HuH-7.5 (cell line): ENCODE measurements around the gene RABGAP1.
A peak's percentile ranks its signal among the peaks of the same experiment; 100 is the strongest.

Experiments
- DNase-seq: peaks from one replicate; pipeline ENCODE4 v3.0.0; 2011; ENCODE audit warnings: low spot score

The RABGAP1 gene

DNA sequence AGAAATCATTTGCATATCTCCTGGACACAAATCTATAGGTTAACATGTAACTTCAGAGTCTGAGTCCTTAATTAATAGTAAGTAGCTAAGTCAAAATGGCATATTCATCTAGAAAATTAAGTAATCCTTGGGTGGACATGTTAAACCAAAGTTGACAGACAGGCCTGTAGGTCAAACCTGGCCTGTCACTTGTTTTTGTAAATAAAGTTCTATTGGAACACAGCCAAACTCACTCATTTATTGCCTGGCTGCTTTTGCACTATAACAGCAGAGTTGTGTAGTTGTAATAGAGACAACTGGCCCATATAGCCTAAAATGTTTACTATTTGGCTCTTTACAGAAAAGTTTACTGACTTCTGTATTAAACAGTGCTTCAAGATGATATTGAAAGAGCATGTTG, 68.1 kb downstream of the RABGAP1 start:
- no peak for DNase-seq

DNA sequence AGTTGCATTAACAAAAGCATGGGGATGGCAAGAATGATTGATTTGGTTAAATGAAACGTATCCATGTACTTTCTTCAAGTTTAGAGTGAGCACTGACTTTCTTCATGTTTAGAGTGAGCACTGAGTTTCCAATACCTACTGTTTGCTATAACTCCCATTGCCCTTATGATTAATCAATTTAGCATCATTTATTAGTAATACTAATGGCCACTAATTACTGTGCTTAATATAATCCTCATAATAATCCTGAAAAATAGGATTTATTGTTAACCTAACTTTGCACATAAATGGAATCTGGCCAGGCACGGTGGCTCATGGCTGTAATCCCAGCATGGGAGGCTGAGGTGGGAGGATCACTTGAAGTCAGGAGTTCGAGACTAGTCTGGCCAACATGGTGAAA, 70.6 kb downstream of the RABGAP1 start:
- DNase-seq = no peak

GRCh38 chr9:123011878-123012528, 71.2 kb downstream of the RABGAP1 start:
- DNase-seq = peak; percentile 25

- DNase-seq = no peak
These were observed 75.8 kb downstream of the RABGAP1 start for GRCh38 chr9:123016631-123017030.

- DNase-seq = no peak
These were observed 80.0 kb downstream of the RABGAP1 start for GRCh38 chr9:123020796-123021195.

DNA sequence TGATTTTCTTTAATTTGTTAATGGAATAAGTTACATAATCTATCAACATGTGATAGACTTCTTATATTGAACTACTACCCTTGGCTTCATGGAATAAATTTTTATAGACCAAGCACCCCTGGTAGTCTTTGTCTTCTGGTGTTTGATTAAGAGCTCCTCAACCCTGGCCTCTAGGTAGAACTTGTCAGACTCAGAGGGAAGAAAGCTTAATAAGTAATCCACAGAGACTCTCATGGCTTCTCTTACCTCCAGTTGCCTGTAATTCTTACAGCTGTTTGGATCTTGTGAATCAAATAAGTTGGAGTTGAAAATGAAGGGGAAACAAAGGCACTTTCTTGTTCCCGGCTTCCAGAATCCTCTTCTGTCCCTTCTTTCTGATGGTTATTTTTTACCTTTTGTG, 85.6 kb downstream of the RABGAP1 start:
- no peak for DNase-seq

DNA sequence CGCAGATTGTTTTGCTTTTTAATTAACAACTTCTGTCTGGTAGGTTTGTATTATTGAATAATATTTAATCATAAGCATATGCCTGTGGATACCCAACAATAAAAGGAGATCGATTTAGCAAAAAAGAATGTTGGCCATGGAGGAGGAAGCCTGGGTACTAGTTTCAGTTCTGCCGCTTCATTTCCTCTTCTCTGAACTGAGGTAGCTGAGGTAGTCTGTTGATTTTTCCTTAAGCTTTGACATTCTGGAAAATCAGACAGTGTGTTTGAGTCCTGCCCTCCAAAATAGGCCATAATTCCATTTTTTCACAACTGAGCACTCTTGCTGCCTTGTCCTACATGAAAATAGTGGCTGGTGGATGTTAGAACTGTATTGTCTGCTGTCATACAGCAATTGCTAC, 86.7 kb downstream of the RABGAP1 start:
- no peak for DNase-seq

GRCh38 chr9:123028136-123028535, 87.3 kb downstream of the RABGAP1 start:
- DNase-seq = no peak

- DNase-seq = no peak
These were observed 88.2 kb downstream of the RABGAP1 start for GRCh38 chr9:123028973-123029372.

DNA sequence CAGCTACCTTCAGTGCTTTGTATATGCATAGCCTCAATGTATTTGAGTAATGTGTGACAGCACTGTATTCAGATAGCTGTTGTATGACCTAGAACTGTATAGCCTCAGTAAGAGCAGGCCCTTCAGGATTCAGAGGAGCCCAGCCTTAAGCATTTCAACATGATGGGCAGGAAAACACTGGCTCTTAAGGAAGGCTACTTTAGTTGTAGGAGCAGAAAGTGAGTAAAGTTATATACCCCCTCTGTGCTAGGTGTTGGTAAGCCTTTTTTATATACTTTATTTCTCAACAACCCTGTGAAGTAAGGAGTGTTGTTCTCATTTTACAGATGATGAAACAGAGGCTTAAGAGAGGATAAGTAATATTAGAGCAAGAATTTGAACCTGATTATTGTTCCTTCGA, 91.1 kb downstream of the RABGAP1 start:
- DNase-seq = no peak

- DNase-seq = no peak
These were observed 92.5 kb downstream of the RABGAP1 start, which contains the start of gene GPR21 for GRCh38 chr9:123033352-123033751. TSS of gene GPR21 (plus strand) at chr9:123033667. CDS start at chr9:123034567, 900 bp downstream.

DNA sequence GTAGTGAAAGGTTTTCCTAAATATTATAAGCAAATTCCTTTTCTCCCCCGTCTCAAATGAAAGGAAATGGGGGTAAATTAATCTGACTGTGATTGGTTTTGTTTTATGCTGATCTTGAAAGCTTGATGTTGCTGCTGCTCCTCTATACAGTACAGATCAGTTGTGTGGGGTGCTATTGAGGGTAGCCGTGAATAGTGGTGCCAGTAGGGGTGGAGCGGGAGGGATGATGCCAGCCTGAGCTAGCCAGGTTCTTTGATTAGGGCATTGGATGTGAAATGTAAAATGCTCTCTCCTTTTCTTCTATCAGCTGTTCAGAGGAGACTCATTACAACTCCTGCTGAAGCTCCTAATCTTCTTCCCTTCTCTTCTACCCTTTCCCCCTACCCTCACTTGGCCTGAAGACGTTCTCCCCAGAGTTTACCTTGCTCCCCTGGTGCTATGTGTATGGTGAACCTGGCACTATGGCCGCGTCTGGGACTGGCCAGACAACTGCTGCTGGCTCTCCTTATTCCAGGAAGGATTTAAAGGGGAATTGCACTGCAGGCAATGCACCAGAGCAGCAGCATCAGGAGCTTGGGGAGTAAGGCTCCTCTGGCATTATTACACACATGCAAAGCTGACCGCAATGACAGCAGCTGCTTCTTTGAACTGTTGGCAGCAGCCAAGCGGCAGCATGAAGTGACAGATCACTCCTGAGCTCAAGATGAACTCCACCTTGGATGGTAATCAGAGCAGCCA, 93.2 kb downstream of the RABGAP1 start:
- DNase-seq = no peak

DNA sequence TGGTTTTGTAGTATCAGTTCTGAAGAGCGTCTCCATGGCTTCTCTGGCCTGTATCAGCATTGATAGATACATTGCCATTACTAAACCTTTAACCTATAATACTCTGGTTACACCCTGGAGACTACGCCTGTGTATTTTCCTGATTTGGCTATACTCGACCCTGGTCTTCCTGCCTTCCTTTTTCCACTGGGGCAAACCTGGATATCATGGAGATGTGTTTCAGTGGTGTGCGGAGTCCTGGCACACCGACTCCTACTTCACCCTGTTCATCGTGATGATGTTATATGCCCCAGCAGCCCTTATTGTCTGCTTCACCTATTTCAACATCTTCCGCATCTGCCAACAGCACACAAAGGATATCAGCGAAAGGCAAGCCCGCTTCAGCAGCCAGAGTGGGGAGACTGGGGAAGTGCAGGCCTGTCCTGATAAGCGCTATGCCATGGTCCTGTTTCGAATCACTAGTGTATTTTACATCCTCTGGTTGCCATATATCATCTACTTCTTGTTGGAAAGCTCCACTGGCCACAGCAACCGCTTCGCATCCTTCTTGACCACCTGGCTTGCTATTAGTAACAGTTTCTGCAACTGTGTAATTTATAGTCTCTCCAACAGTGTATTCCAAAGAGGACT, 94.2 kb downstream of the RABGAP1 start:
- DNase-seq = no peak

DNA sequence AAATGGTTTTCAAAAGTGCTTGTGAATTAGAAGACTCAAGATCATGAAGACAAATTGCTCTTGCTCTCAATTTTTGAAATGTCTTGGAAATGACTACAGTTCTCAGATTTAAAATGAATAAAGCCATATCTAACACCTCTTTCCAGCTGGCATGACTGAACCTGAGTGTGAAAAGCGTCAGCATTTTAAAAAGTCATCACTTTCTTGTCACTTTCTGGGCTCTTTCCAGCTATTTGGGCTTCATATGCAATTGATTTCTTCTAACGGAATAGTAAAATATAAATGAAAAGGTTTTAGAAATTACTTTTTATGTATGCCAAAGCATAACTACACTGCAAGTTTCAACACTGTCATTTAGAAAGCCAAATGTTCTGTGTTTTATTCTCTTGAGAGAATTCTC, 95.0 kb downstream of the RABGAP1 start:
- DNase-seq = no peak

DNA sequence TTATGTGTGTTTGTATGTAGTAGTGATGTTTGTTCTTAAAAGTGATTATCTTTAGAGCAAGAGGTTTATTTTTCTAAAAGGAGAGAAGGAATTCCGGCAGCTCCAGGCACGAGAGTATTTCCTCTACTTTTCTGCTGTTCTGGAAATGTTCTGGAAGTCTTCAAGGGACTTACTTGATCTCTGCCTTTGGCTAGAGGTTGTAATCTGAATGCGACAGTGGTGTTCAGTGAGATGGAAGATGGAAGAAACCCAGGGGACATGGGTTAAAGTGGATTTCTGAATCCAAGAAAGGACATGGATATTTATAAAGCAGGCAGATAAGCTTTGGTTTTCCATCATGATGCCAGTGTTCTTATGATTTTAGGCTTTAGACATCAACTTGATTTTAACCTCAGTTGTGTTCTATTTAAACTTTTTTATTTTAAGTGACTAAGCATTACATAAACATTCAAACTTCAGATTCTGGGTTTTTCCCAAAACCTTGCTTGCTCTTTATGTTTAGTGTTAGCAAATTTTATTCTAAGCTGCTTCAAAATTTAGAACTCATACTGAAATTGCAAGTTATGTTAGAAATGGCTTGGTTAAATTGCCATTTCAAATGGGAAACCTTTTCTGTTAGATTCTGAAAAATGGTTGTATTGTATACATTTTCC, 96.2 kb downstream of the RABGAP1 start:
- DNase-seq = no peak

- DNase-seq = no peak
These were observed 98.9 kb downstream of the RABGAP1 start for GRCh38 chr9:123039617-123040219.

DNA sequence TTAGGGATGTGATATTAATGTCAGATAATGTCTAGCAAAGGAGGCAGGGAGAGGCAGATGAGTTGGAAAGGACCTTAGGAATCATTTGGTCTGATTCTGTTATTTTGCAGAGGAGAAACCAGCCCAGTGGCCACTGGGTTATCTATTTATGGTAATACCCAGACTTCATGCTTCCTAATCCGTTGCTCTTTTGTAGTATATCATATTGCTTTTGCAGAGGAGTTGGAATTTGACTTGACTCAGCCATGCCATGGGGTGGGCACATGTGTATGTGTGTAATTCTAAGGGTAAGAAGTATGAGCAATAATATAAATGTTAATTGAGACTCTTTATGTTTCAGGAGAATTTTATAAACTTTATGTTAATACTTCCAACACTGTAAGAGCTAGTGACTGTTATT, 100.0 kb downstream of the RABGAP1 start:
- DNase-seq = no peak

DNA sequence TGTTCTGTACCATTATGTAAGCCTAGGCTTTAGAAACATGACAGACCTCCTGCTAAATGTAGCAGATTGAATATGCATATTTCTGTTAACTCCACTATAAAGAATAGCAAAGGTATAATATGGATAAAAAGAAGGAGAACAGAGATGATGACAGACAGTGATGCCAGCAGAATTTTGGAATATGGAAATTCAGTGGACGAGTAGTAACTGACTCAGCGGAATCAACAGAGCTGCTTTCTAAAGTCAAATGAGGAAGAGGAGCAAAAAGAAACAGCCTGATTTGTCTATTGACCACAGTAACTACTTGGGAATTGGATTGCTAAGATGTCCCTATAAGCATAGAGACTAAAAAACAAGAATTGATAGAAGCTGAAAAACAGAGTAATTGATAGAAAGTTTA, 100.7 kb downstream of the RABGAP1 start:
- DNase-seq = no peak

GRCh38 chr9:123043081-123043939, 102.5 kb downstream of the RABGAP1 start:
- no peak for DNase-seq

DNA sequence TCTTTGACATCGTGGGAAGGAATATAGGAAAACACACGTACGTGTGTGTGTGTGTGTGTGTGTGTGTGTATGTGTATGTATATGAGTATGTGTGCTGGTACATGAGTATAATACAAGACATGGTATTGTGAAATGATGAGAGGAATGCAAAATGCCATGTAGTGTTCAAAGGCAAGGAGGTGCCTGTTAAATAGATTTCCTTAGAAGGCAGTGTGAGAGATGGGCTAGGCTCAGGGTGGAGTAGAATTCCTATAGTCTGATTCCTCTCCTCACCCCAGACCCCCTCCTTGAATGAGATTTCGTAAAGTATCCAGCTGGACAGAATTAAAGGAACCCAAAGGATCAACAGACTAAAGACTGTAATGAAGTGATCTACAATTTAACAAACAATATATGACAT, 103.8 kb downstream of the RABGAP1 start:
- DNase-seq = no peak

DNA sequence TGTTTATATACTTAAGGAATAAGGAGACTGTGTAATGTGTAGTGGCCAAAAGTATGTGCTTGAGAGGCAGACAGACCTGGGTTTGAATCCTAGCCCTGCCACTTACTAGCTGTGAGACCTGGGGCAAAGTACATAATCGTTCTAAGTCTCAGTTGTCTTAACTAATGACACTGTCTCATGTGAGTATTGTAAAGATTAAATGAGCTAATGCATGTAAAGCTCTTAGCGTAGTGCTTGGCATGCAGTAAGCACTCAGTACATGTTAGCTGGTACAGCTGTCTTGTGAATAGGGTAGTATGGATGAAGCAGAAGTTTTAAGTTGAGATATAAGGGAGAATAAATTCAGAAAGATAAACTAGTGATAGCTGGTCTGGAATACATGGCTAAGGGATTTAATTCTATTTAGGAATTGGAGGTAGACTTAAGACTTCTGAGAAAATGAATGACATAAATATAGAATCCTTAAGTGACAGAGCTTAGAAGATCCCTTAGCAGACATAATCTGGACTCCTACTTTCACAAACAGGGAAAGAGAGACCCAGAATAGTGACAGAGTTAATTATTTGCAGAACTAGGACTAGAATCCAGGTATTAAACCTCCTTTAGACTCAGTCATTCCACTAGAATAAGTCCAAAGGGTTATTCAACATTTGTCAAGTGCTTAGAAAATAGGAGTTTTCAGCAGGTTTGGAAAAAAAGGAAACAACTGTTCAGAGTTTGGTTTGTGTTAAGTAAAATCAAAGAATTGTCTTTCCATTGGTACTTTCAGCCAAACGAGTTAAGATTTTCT, 105.8 kb downstream of the RABGAP1 start:
- DNase-seq = no peak
